HFF-Myc (cell line): Measurements from ENCODE around the gene EPC2.

Source experiments
- DNase-seq: peaks from one replicate; pipeline ENCODE4 v3.0.0-alpha.2; 2011; ENCODE audit warnings: low read depth; ENCODE audit errors: extremely low read depth
- H3K4me3 ChIP-seq: replicated peaks from 2 replicates; pipeline ENCODE4 v1.5.1; 2011; ENCODE audit warnings: low read depth, mild to moderate bottlenecking, control low read depth, low read length
- CTCF ChIP-seq: IDR thresholded peaks from 2 replicates; pipeline ENCODE4 v1.5.1; 2012; ENCODE audit warnings: mild to moderate bottlenecking, low read depth, low read length, control low read depth; ENCODE audit errors: missing control alignments

EPC2 gene

DNA sequence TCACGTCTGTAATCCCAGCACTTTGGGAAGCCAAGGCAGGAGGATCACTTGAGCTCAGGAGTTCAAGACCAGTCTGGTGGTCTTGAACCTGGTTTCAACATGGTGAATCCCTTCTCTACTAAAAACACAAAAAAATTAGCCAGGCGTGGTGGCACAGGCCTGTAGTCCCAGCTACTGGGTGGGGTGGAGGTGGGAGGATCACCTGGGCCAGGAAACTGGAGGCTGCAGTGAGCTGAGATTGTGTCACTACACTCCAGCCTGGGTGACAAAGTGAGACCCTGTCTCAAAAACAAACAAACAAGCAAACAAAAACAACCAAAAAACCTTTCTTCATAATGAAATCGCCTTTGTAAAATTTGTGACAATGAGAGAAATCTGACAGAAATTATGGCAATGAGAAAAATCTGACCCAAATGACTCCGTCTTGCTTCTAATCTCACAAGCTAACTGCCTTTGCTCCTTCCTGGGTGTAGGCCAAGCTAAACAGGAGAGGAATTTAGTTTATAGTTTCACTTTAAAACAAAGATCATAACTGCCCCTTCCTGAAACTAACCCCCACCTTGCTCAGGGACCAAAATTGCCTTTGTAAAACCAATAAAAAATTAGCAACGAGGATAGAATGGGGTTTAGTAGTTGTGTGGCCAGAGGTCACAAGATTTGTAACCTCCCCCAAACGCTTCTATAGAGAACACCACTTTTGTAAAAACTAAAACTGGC is 169.8 kb downstream of the EPC2 start:
- no peak for TF ChIP-seq CTCF
- no peak overlapping the region for H3K4me3 ChIP-seq
- no peak for DNase-seq

DNA sequence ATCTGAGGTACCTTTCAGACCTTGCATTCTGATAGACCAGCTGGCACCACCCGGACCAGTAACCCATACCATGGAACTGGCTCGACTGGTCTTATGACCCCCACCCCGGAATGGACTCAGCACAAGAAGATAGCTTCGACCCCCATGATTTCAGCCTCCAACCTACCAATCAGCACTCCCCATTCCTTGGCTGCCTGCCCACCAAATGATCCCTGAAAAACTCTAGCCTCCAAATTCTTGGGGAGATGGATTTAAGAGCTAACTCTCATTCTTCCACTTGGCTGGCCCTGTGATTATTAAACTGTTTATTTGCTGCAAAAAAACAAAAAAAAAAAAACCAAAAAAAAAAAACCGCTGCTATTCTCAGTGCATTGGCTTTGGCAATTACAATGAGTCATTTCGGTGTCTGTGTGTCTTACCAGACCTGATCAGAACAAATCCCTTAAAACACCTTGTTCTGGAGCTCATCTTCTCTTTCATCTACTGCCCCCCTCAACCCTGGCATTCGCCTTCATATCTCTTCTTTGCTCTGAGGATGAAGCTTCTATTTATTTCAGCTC is 170.4 kb downstream of the EPC2 start:
- DNase-seq, result no peak
- H3K4me3 ChIP-seq, result no peak overlapping the region
- no peak for TF ChIP-seq CTCF

DNA sequence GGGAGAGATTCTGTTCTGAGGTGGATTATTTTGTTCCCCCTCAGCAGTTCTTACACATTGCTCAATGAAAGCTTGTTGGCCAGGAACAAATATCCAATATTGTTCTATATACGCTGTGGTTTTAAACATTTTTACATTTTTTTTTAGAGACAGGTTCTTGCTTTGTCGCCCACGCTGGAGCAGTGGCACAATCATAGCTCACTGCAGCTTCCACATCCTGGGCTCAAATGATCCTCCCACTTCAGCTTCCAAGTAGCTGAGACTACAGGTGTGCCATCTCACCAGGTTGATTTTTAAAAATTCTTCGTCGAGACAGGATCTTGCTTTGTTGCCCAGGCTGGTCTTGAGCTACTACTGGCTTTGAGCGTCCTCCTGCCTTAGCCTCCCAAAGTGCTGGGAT is 171.6 kb downstream of the EPC2 start:
- no peak for DNase-seq
- no peak for TF ChIP-seq CTCF
- H3K4me3 ChIP-seq, result no peak overlapping the region

- DNase-seq, result no peak
- TF ChIP-seq CTCF, result no peak
- no peak overlapping the region for H3K4me3 ChIP-seq
Observed at GRCh38 chr2:148817210-148817708, 172.7 kb downstream of the EPC2 start.

DNA sequence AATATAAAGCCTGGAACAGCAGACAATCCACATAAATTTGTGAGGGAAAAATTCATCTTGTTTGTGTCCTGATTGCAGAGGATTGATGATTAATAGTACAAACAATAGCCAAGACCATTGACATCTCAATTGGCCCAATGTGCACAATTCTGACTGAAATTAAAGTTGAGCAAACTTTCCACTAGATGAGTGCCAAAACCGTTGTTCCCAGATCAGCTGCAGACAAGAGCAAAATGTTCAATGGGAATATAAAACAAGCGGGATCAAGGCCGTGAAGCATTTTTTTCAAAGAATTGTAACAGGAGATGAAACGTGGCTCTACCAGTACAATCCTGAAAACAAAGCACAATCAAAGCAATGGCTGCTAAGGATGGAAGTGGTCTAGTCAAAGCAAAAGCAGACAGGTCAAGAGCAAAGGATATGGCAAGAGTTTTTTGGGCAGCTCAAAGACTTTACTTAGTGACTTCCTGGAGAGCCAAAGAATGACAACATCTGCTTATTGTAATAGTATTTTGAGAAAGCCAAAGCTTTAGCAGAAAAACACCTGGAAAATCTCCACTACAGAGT is 174.6 kb downstream of the EPC2 start:
- no peak overlapping the region for H3K4me3 ChIP-seq
- DNase-seq, result no peak
- no peak for TF ChIP-seq CTCF

GRCh38 chr2:148824190-148824589 is 179.6 kb downstream of the EPC2 start:
- TF ChIP-seq CTCF, result no peak
- no peak overlapping the region for H3K4me3 ChIP-seq
- DNase-seq, result no peak
